Heart left ventricle (tissue), 16 donors: Measurements from ENCODE around the gene POU4F3. TPM values are rescaled to one million over a fixed set of nuclear protein-coding genes. Genes with fewer than 3 reads are reported as not detected.

ENCODE experiments used
- ATAC-seq, 4 donors: fragments of 200-7000 bp; cut with Tn5 transposase; one replicate each; pipeline ENCODE4 v1.9.1; 2020 to 2022; ENCODE audit warnings: moderate library complexity in 4 of 4, mild to moderate bottlenecking in 3 of 4, moderate number of reproducible peaks in 1 of 4
- DNase-seq, 5 donors: peaks; one replicate each; pipeline ENCODE4 v3.0.0-alpha.2; 2020
- H3K27ac ChIP-seq, 12 donors: fragments of 200-600 bp; sonication (generic) in 4 of 12; one replicate each; pipeline versions ENCODE4 v1.5.0 to v1.8.0; 2016 to 2022; ENCODE audit warnings: mild to moderate bottlenecking in 2 of 12
- H3K27me3 ChIP-seq, 9 donors: fragments of 200-600 bp; sonication (generic) in 2 of 9; one replicate each; pipeline versions ENCODE4 v1.5.1 to v1.8.0; 2016 to 2022; ENCODE audit warnings: mild to moderate bottlenecking in 3 of 9
- H3K36me3 ChIP-seq, 9 donors: fragments of 200-600 bp; sonication (generic) in 2 of 9; one replicate each; pipeline versions ENCODE4 v1.5.0 to v1.8.0; 2018 to 2022; ENCODE audit warnings: mild to moderate bottlenecking in 2 of 9
- H3K4me1 ChIP-seq, 12 donors: fragments of 200-600 bp; sonication (generic) in 4 of 12; one replicate each; pipeline versions ENCODE4 v1.5.0 to v1.8.0; 2016 to 2022; ENCODE audit warnings: mild to moderate bottlenecking in 3 of 12
- H3K4me3 ChIP-seq, 12 donors: fragments of 200-600 bp; sonication (generic) in 4 of 12; one replicate each; pipeline versions ENCODE4 v1.5.0 to v1.8.0; 2017 to 2022; ENCODE audit warnings: mild to moderate bottlenecking in 9 of 12, moderate library complexity in 4 of 12
- H3K9me3 ChIP-seq, 12 donors: fragments of 200-600 bp; sonication (generic) in 4 of 12; one replicate each; pipeline versions ENCODE4 v1.5.0 to v1.8.0; 2016 to 2022; ENCODE audit warnings: mild to moderate bottlenecking in 1 of 12
- CTCF ChIP-seq, 12 donors: fragments of 200-600 bp; sonication (generic) in 4 of 12; IDR thresholded peaks; one replicate each; pipeline versions ENCODE4 v1.5.0 to v1.8.0; 2018 to 2022; ENCODE audit warnings: antibody characterized with exemption in 12 of 12, mild to moderate bottlenecking in 5 of 12
- POLR2A ChIP-seq, 2 donors: fragments of 450-650 bp; IDR thresholded peaks; one replicate each; pipeline ENCODE4 v1.6.1; 2017; ENCODE audit warnings: antibody characterized with exemption in 2 of 2, mild to moderate bottlenecking in 2 of 2, moderate library complexity in 2 of 2
- WGBS, 4 donors: extraction: QIAGEN DNeasy Blood & Tissue Kit in 2 of 4; methylation state at CpG; one replicate each; pipeline versions ENCODE4 v1.1.5 to v1.1.7; 2013 to 2018; 5-methylcytosine and 5-hydroxymethylcytosine counted together
- intact Hi-C, 10 donors: fragments of 100-400 bp; cut with DNase I; formaldehyde crosslinking; loops; one replicate each; pipeline versions ENCODE4 v1.11.1 to v1.14.2; 2022
- polyA plus RNA-seq, 2 donors: library from polyadenylated mRNA; stranded (reverse); fragments of 200-250 nt; gene quantifications; one replicate each; pipeline ENCODE4 v1.2.3, GENCODE V29; 2013
- total RNA-seq, 9 donors: library from RNA; depleted of rRNA in 2 of 9; stranded (reverse); fragments of >200 nt in 2 of 9; fragmentation: NEBNext Ultra II Directional in 3 of 9; extraction: Animal tissue kit (Norgen Biotek cat#: 25700) in 3 of 9; gene quantifications; one replicate each; pipeline versions ENCODE4 v1.1.0 to v1.2.4, GENCODE V29; 2016 to 2023
- donor health status: ischemic (EF 13 %, LVEDD 7.1; RV severe dilation, severe dysfunction).
- donor health status: healthy with polysubstance abuse.
- donor health status: DM: no; HTN: yes; CAD: no.
- donor health status: DM: no; HTN: no; CAD: no.
- donor health status: ischemic (EF 25% LVEDD 6.9; RV normal size, moderate dysfunction).
- donor health status: ischemic (EF 25% LVEDD 5.7; RV mildly dilated, moderate dysfunction).
- donor health status: healthy.
- donor health status: DM: yes; HTN: yes; CAD: no.
- donor health status: ischemic (EF 35%, LVEDD 5.7; RV mildly dilated, moderate dysfunction).
- donor health status: nonischemic (EF 11% LVEDD 7.7; RV severe dilation, severe dysfunction).
- donor health status: DM: yes; HTN: yes; CAD: no.
- donor health status: PGD.
- donor health status: ischemic (EF 29% LVEDD 5.4; RV normal size, mild dysfunction).
- donor health status: nonischemic (EF 23%, LVEDD 6.1; RV moderate dilation, normal function).

The POU4F3 gene
- total and polyA plus RNA-seq, 11 donors, result 0.04 to 0.10 TPM; not detected in 9

- WGBS, 4 donors, result 1 to 2% (median 2%) methylated on average over 49 to 76 of the region's 76 CpGs
- ATAC-seq (no peak), DNase-seq (no peak)
- Histone ChIP-seq H3K36me3 (no peaks in the 10 kb centered on the region), H3K27ac (no peak overlapping the region), H3K9me3 (no peaks in the 10 kb centered on the region), H3K4me3 (peak overlapping the region in 2 of 12 donors; percentile 0 to 12), H3K4me1 (peaks cover 0 to 18% (median 7%) of the 10 kb centered on the region in 12 donors), H3K27me3 (peaks cover 35 to 78% (median 66%) of the 10 kb centered on the region in 9 donors)
- TF ChIP-seq POLR2A (IDR thresholded peaks at IDR 0.05), result no peak
- no peak for TF ChIP-seq CTCF (IDR thresholded peaks at IDR 0.05)
- intact Hi-C loops, result no loop called here
These were observed 7.1 kb downstream of the POU4F3 start for GRCh38 chr5:146345578-146346366.

GRCh38 chr5:146357126-146357525 is 18.5 kb downstream of the POU4F3 start:
- intact Hi-C loops, result no loop called here
- H3K36me3 ChIP-seq, result no peaks in the 10 kb centered on the region
- DNase-seq, result no peak
- no peak overlapping the region for H3K27ac ChIP-seq
- H3K27me3 ChIP-seq, result peaks cover 0 to 13% (median 0%) of the 10 kb centered on the region in 9 donors
- no peaks in the 10 kb centered on the region for H3K9me3 ChIP-seq
- ATAC-seq, result no peak
- TF ChIP-seq POLR2A (IDR thresholded peaks at IDR 0.05), result no peak
- no peak for TF ChIP-seq CTCF (IDR thresholded peaks at IDR 0.05)
- H3K4me3 ChIP-seq, result no peak overlapping the region
- no peaks in the 10 kb centered on the region for H3K4me1 ChIP-seq

- intact Hi-C loops, result no loop called here
- Histone ChIP-seq H3K9me3 (no peaks in the 10 kb centered on the region), H3K4me3 (no peak overlapping the region), H3K27ac (no peak overlapping the region), H3K4me1 (no peaks in the 10 kb centered on the region), H3K27me3 (peaks cover 0 to 13% (median 0%) of the 10 kb centered on the region in 9 donors), H3K36me3 (no peaks in the 10 kb centered on the region)
- TF ChIP-seq CTCF (IDR thresholded peaks at IDR 0.05), result no peak
- TF ChIP-seq POLR2A (IDR thresholded peaks at IDR 0.05), result no peak
- ATAC-seq, result no peak
- WGBS, 4 donors, result 25 to 37% (median 31%) methylated on average over 5 of the region's 5 CpGs
- DNase-seq, result no peak
These were observed 21.2 kb downstream of the POU4F3 start for GRCh38 chr5:146359836-146360235.

- DNase-seq, result no peak
- peaks cover 0 to 6% (median 0%) of the 10 kb centered on the region in 12 donors for H3K4me1 ChIP-seq
- intact Hi-C loops, result no loop called here
- no peaks in the 10 kb centered on the region for H3K9me3 ChIP-seq
- TF ChIP-seq POLR2A (IDR thresholded peaks at IDR 0.05), result no peak
- TF ChIP-seq CTCF (IDR thresholded peaks at IDR 0.05), result no peak
- H3K36me3 ChIP-seq, result no peaks in the 10 kb centered on the region
- ATAC-seq, result peak in 1 of 4 donors; percentile 48
- H3K27ac ChIP-seq, result no peak overlapping the region
- no peak overlapping the region for H3K4me3 ChIP-seq
- peaks cover 0 to 13% (median 0%) of the 10 kb centered on the region in 9 donors for H3K27me3 ChIP-seq
- 62 to 70% (median 64%) methylated on average over 7 of the region's 7 CpGs for WGBS, 4 donors
These were observed 24.7 kb downstream of the POU4F3 start for GRCh38 chr5:146363161-146363874.
